HEK293 (cell line): ENCODE measurements around the gene TMEM231.

Experiments used
- CTCF ChIA-PET: fragments of 350-600 bp; formaldehyde crosslinking; extraction: SDS; loops from one replicate; lab custom pipeline; 2021; ENCODE audit warnings: antibody characterized with exemption; lab: Yijun Ruan, JAX
- POLR2A ChIA-PET: fragments of 300-600 bp; formaldehyde crosslinking; extraction: SDS; loops from one replicate; lab custom pipeline; 2020; ENCODE audit warnings: antibody characterized with exemption, inconsistent platforms; lab: Yijun Ruan, JAX
- H3K27ac ChIP-seq: fragments of 200-500 bp; sonication (Bioruptor generic); 2 replicates; pipeline ENCODE4 v1.5.1; 2014; ENCODE audit warnings: low read depth, low read length, control low read depth, inconsistent platforms; ENCODE audit errors: extremely low read depth
- H3K36me3 ChIP-seq, 2 experiments: fragments of 200-500 bp in 1 of 2; sonication (Bioruptor generic) in 1 of 2; 1 replicate in 1 of 2; 2 replicates in 1 of 2; pipeline ENCODE4 v1.5.1; 2014 to 2017; ENCODE audit warnings: inconsistent platforms in 2 of 2, low read length in 2 of 2; ENCODE audit not compliant: control insufficient read depth in 2 of 2, insufficient read depth in 1 of 2
- H3K4me1 ChIP-seq: fragments of 200-500 bp; sonication (Bioruptor generic); 2 replicates; pipeline ENCODE4 v1.5.1; 2014; ENCODE audit warnings: mild to moderate bottlenecking, low read length, inconsistent platforms; ENCODE audit not compliant: control insufficient read depth, insufficient read depth
- H3K4me3 ChIP-seq: 2 replicates; pipeline ENCODE4 v1.5.1; 2011; ENCODE audit warnings: low read depth, mild to moderate bottlenecking, control low read depth, low read length, moderate library complexity
- H3K9me3 ChIP-seq: fragments of 200-500 bp; sonication (Bioruptor generic); 2 replicates; pipeline ENCODE4 v1.5.1; 2014; ENCODE audit warnings: low read depth, low read length, inconsistent platforms; ENCODE audit not compliant: control insufficient read depth, insufficient read depth
- AEBP2 ChIP-seq: fragments of 450-650 bp; formaldehyde crosslinking; IDR thresholded peaks from 2 replicates; pipeline ENCODE4 v1.5.1; 2016; ENCODE audit warnings: missing biosample characterization, missing genetic modification characterization, borderline replicate concordance
- FEZF1 ChIP-seq: fragments of 450-650 bp; formaldehyde crosslinking; IDR thresholded peaks from 2 replicates; pipeline ENCODE4 v1.5.1; 2016; ENCODE audit warnings: missing biosample characterization, missing genetic modification characterization
- IKZF3 ChIP-seq: fragments of 450-650 bp; IDR thresholded peaks from 2 replicates; pipeline ENCODE4 v1.5.0; 2018; ENCODE audit warnings: missing biosample characterization, mild to moderate bottlenecking, missing genetic modification characterization, moderate library complexity
- MYNN ChIP-seq: fragments of 450-650 bp; formaldehyde crosslinking; IDR thresholded peaks from 2 replicates; pipeline ENCODE4 v1.5.1; 2016; ENCODE audit warnings: missing biosample characterization, missing genetic modification characterization, borderline replicate concordance
- OSR2 ChIP-seq: fragments of 450-650 bp; formaldehyde crosslinking; IDR thresholded peaks from 2 replicates; pipeline ENCODE4 v1.5.1; 2016; ENCODE audit warnings: missing biosample characterization, missing genetic modification characterization
- PRDM10 ChIP-seq: fragments of 450-650 bp; formaldehyde crosslinking; IDR thresholded peaks from 2 replicates; pipeline ENCODE4 v1.5.1; 2016; ENCODE audit warnings: missing biosample characterization, missing genetic modification characterization
- REPIN1 ChIP-seq: fragments of 450-650 bp; formaldehyde crosslinking; IDR thresholded peaks from 2 replicates; pipeline ENCODE4 v1.5.1; 2017; ENCODE audit warnings: missing biosample characterization, missing genetic modification characterization, low read depth
- YY2 ChIP-seq: fragments of 450-650 bp; formaldehyde crosslinking; IDR thresholded peaks from 2 replicates; pipeline ENCODE4 v1.5.1; 2016; ENCODE audit warnings: missing biosample characterization, missing genetic modification characterization
- ZFP3 ChIP-seq: fragments of 450-650 bp; formaldehyde crosslinking; IDR thresholded peaks from 2 replicates; pipeline ENCODE4 v1.5.1; 2016; ENCODE audit warnings: low read depth, missing biosample characterization, missing genetic modification characterization
- ZNF140 ChIP-seq: fragments of 450-650 bp; formaldehyde crosslinking; IDR thresholded peaks from 2 replicates; pipeline ENCODE4 v1.5.1; 2016; ENCODE audit warnings: missing biosample characterization, missing genetic modification characterization
- ZNF174 ChIP-seq: fragments of 450-650 bp; formaldehyde crosslinking; IDR thresholded peaks from 2 replicates; pipeline ENCODE4 v1.5.0; 2017; ENCODE audit warnings: missing biosample characterization, mild to moderate bottlenecking, missing genetic modification characterization
- ZNF18 ChIP-seq: fragments of 450-650 bp; formaldehyde crosslinking; IDR thresholded peaks from 2 replicates; pipeline ENCODE4 v1.5.1; 2016; ENCODE audit warnings: missing biosample characterization, missing genetic modification characterization
- ZNF335 ChIP-seq: fragments of 450-650 bp; formaldehyde crosslinking; conservative IDR thresholded peaks from 2 replicates; pipeline ENCODE4 v1.5.1; 2016; ENCODE audit warnings: missing biosample characterization, missing genetic modification characterization
- ZNF449 ChIP-seq: fragments of 450-650 bp; formaldehyde crosslinking; IDR thresholded peaks from 2 replicates; pipeline ENCODE4 v1.5.1; 2017; ENCODE audit warnings: missing biosample characterization, mild to moderate bottlenecking, missing genetic modification characterization, moderate library complexity
- ZNF518A ChIP-seq: fragments of 450-650 bp; formaldehyde crosslinking; conservative IDR thresholded peaks from 2 replicates; pipeline ENCODE4 v1.5.1; 2016; ENCODE audit warnings: low read depth, missing biosample characterization, missing genetic modification characterization
- ZNF623 ChIP-seq: fragments of 450-650 bp; formaldehyde crosslinking; IDR thresholded peaks from 2 replicates; pipeline ENCODE4 v1.5.1; 2016; ENCODE audit warnings: missing biosample characterization, missing genetic modification characterization
- ZNF654 ChIP-seq: fragments of 450-650 bp; formaldehyde crosslinking; IDR thresholded peaks from 2 replicates; pipeline ENCODE4 v1.5.1; 2016; ENCODE audit warnings: low read depth, missing biosample characterization, missing genetic modification characterization
- ZNF704 ChIP-seq: fragments of 450-650 bp; formaldehyde crosslinking; IDR thresholded peaks from 2 replicates; pipeline ENCODE4 v1.5.1; 2016; ENCODE audit warnings: missing biosample characterization, missing genetic modification characterization
- ZNF768 ChIP-seq: fragments of 450-650 bp; formaldehyde crosslinking; IDR thresholded peaks from 2 replicates; pipeline ENCODE4 v1.5.1; 2018; ENCODE audit warnings: missing biosample characterization, mild to moderate bottlenecking, missing genetic modification characterization

The TMEM231 gene

GRCh38 chr16:75503801-75504200, 52.3 kb downstream of the TMEM231 start:
- Histone ChIP-seq H3K27ac (no peak overlapping the region), H3K4me1 (no peaks in the 10 kb centered on the region), H3K36me3 (no peaks in the 10 kb centered on the region), H3K4me3 (no peak overlapping the region), H3K9me3 (no peaks in the 10 kb centered on the region)
- POLR2A ChIA-PET, result no interaction called here
- TF ChIP-seq AEBP2 (tag by site-specific recombination) (no peak), ZNF768 (tag by site-specific recombination) (no peak), YY2 (tag by site-specific recombination) (no peak), ZNF335 (no peak), OSR2 (tag by site-specific recombination) (no peak), ZNF704 (tag by site-specific recombination) (no peak), PRDM10 (tag by site-specific recombination) (no peak), ZNF140 (tag by site-specific recombination) (no peak), ZFP3 (no peak), FEZF1 (tag by site-specific recombination) (no peak)
- CTCF ChIA-PET, result interaction anchor here (0.7 to 2.5 kb wide), 4 partner anchors 11 to 31 kb away, joined by 3 to 14 read pairs (median 3); no protein-coding TSS in a partner anchor

GRCh38 chr16:75502916-75503605, 53.0 kb downstream of the TMEM231 start:
- H3K4me3 ChIP-seq, result no peak overlapping the region
- H3K36me3 ChIP-seq, result no peaks in the 10 kb centered on the region
- H3K27ac ChIP-seq, result no peak overlapping the region
- peaks cover 5% of the 10 kb centered on the region for H3K4me1 ChIP-seq
- no peaks in the 10 kb centered on the region for H3K9me3 ChIP-seq
- ChIA-PET POLR2A (interaction anchor here (0.6 kb wide), 1 partner anchor 308 kb away, joined by 3 read pairs; no protein-coding TSS in a partner anchor), CTCF (interaction anchor here (0.7 to 2.5 kb wide), 5 partner anchors 12 to 418 kb away, joined by 3 to 14 read pairs (median 3); no protein-coding TSS in a partner anchor)
- no peak for TF ChIP-seq ZNF623 (tag by site-specific recombination)
- TF ChIP-seq ZNF449 (tag by site-specific recombination), result no peak
- no peak for TF ChIP-seq REPIN1
- TF ChIP-seq MYNN, result no peak
- TF ChIP-seq IKZF3 (tag by site-specific recombination), result no peak
- no peak for TF ChIP-seq ZNF174 (tag by site-specific recombination)
- TF ChIP-seq ZNF18, result no peak
- no peak for TF ChIP-seq ZNF654 (tag by site-specific recombination)
- TF ChIP-seq ZNF518A (tag by site-specific recombination), result no peak
